Calu3 (cell line): ENCODE data around the gene PPM1L. TPM values are rescaled to one million over a fixed set of nuclear protein-coding genes. Genes with fewer than 3 reads are reported as not detected.

Source experiments
- BruUV-seq: library from RNA; stranded (reverse); fragments of 400-500 nt; replicated peaks from 2 replicates; lab custom pipeline; 2021; lab: Mats Ljungman, UMichigan
- CTCF ChIA-PET: fragments of 300-600 bp; sonication (Branson Sonifier 250); formaldehyde crosslinking; loops from one replicate; lab custom pipeline; 2022; ENCODE audit warnings: antibody characterized with exemption; lab: Charles Lee
- DNase-seq: peaks from one replicate; pipeline ENCODE4 v3.0.0; 2022
- H3K27ac Mint-ChIP-seq: one replicate; pipeline ENCODE4 v1.8.0; 2022; ENCODE audit warnings: mixed read lengths; ENCODE audit not compliant: unreplicated experiment
- H3K27me3 Mint-ChIP-seq: one replicate; pipeline ENCODE4 v1.8.0; 2022; ENCODE audit warnings: mixed read lengths; ENCODE audit not compliant: unreplicated experiment
- H3K36me3 Mint-ChIP-seq: one replicate; pipeline ENCODE4 v1.8.0; 2022; ENCODE audit warnings: mild to moderate bottlenecking, moderate library complexity, mixed read lengths; ENCODE audit not compliant: insufficient read depth, unreplicated experiment
- H3K4me1 Mint-ChIP-seq: one replicate; pipeline ENCODE4 v1.8.0; 2022; ENCODE audit warnings: mild to moderate bottlenecking, low read depth, mixed read lengths; ENCODE audit not compliant: unreplicated experiment
- H3K4me3 Mint-ChIP-seq: one replicate; pipeline ENCODE4 v1.8.0; 2022; ENCODE audit warnings: mild to moderate bottlenecking, low read depth, moderate library complexity, mixed read lengths; ENCODE audit not compliant: unreplicated experiment
- H3K9me3 Mint-ChIP-seq: one replicate; pipeline ENCODE4 v1.8.0; 2022; ENCODE audit warnings: low read depth, mixed read lengths; ENCODE audit not compliant: unreplicated experiment
- CTCF ChIP-seq: fragments of 200-600 bp; IDR thresholded peaks from one replicate; pipeline ENCODE4 v1.8.0; 2022; ENCODE audit warnings: antibody characterized with exemption; ENCODE audit not compliant: unreplicated experiment
- intact Hi-C: fragments of 100-400 bp; cut with micrococcal nuclease; formaldehyde crosslinking; loops from one replicate; pipeline ENCODE4 v1.10.0; 2022; ENCODE audit not compliant: unreplicated experiment
- total RNA-seq: library from RNA; stranded (reverse); gene quantifications from 2 replicates; pipeline ENCODE4 v1.2.3, GENCODE V29; 2022

The PPM1L gene
- total RNA-seq, 1 experiment from 2014 or later, result 18.4 TPM

GRCh38 chr3:160885791-160886286 is 129.8 kb downstream of the PPM1L start:
- no peaks in the 10 kb centered on the region for H3K4me1 Mint-ChIP-seq
- H3K4me3 Mint-ChIP-seq, result no peak overlapping the region
- H3K9me3 Mint-ChIP-seq, result peaks cover 7% of the 10 kb centered on the region
- no peak for TF ChIP-seq CTCF
- DNase-seq, result no peak
- H3K27me3 Mint-ChIP-seq, result no peaks in the 10 kb centered on the region
- H3K27ac Mint-ChIP-seq, result no peak overlapping the region
- intact Hi-C loops, result no loop called here
- H3K36me3 Mint-ChIP-seq, result no peaks in the 10 kb centered on the region
- BruUV-seq, result no TSS peak
- CTCF ChIA-PET, result no interaction called here

GRCh38 chr3:160886421-160886820 is 130.4 kb downstream of the PPM1L start:
- CTCF ChIA-PET, result no interaction called here
- intact Hi-C loops, result no loop called here
- Mint-ChIP-seq H3K4me3 (no peak overlapping the region), H3K36me3 (no peaks in the 10 kb centered on the region), H3K27me3 (no peaks in the 10 kb centered on the region), H3K9me3 (peaks cover 7% of the 10 kb centered on the region), H3K27ac (no peak overlapping the region), H3K4me1 (no peaks in the 10 kb centered on the region)
- no TSS peak for BruUV-seq
- no peak for TF ChIP-seq CTCF
- DNase-seq, result no peak

- BruUV-seq, result no TSS peak
- H3K27ac Mint-ChIP-seq, result no peak overlapping the region
- no peaks in the 10 kb centered on the region for H3K4me1 Mint-ChIP-seq
- H3K36me3 Mint-ChIP-seq, result no peaks in the 10 kb centered on the region
- H3K4me3 Mint-ChIP-seq, result no peak overlapping the region
- intact Hi-C loops, result no loop called here
- DNase-seq, result no peak
- no peaks in the 10 kb centered on the region for H3K27me3 Mint-ChIP-seq
- peaks cover 2% of the 10 kb centered on the region for H3K9me3 Mint-ChIP-seq
- TF ChIP-seq CTCF, result no peak
- CTCF ChIA-PET, result no interaction called here
Measured at GRCh38 chr3:160893207-160893606, 137.2 kb downstream of the PPM1L start.

GRCh38 chr3:160904691-160905090 is 148.7 kb downstream of the PPM1L start:
- Mint-ChIP-seq H3K9me3 (no peaks in the 10 kb centered on the region), H3K27me3 (no peaks in the 10 kb centered on the region), H3K27ac (no peak overlapping the region), H3K36me3 (no peaks in the 10 kb centered on the region), H3K4me3 (no peak overlapping the region), H3K4me1 (no peaks in the 10 kb centered on the region)
- DNase-seq, result no peak
- intact Hi-C loops, result no loop called here
- CTCF ChIA-PET, result no interaction called here
- BruUV-seq, result no TSS peak
- TF ChIP-seq CTCF, result no peak
